ENCODE measurements around the gene MED15.

The MED15 gene

DNA sequence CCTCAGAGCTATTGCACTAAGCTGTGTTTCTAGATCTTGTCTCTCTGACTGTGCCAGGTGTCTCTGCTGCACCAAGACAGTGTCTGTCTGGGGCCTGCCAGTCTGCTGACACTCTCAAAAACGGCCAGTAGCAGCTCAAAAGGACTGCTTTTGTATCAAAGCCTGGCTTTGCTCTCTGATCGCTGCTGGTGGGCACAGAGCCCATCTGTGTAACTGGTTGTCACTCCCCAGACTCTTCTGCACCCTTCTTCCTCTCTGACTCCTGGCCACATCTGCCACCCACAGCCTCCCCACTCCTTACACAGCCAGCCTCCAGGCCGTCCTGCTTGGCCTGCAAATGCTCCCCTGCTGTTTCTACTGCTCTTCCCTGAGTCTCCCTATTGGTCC, 26.5 kb downstream of the MED15 start:
- H3K79me2 ChIP-seq (ENCODE audit: insufficient read depth, low read length) = peaks cover 86% of the 10 kb centered on the region
- H4K20me1 ChIP-seq (ENCODE audit: insufficient read depth, low read length, poor library complexity, severe bottlenecking) = peaks cover 59% of the 10 kb centered on the region
- H3K4me1 ChIP-seq (ENCODE audit: insufficient read depth, low read length, poor library complexity, severe bottlenecking) = peaks cover 26% of the 10 kb centered on the region
- no peak overlapping the region for H3K4me2 ChIP-seq (ENCODE audit: low read depth, low read length, poor library complexity, severe bottlenecking)
- H3K4me3 ChIP-seq (ENCODE audit: low read length, poor library complexity, severe bottlenecking) = no peak overlapping the region
- H3K27me3 ChIP-seq (ENCODE audit: insufficient read depth, low read length, poor library complexity, severe bottlenecking) = no peaks in the 10 kb centered on the region
- H3K36me3 ChIP-seq (ENCODE audit: insufficient read depth, low read length) = peaks cover 47% of the 10 kb centered on the region
- TF ChIP-seq, protein P1, sequence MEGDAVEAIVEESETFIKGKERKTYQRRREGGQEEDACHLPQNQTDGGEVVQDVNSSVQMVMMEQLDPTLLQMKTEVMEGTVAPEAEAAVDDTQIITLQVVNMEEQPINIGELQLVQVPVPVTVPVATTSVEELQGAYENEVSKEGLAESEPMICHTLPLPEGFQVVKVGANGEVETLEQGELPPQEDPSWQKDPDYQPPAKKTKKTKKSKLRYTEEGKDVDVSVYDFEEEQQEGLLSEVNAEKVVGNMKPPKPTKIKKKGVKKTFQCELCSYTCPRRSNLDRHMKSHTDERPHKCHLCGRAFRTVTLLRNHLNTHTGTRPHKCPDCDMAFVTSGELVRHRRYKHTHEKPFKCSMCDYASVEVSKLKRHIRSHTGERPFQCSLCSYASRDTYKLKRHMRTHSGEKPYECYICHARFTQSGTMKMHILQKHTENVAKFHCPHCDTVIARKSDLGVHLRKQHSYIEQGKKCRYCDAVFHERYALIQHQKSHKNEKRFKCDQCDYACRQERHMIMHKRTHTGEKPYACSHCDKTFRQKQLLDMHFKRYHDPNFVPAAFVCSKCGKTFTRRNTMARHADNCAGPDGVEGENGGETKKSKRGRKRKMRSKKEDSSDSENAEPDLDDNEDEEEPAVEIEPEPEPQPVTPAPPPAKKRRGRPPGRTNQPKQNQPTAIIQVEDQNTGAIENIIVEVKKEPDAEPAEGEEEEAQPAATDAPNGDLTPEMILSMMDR (conservative IDR thresholded peaks at IDR 0.05; ENCODE audit: low read length) = no peak
- TF ChIP-seq EZH2phosphoT487 (IDR thresholded peaks at IDR 0.05; ENCODE audit: borderline replicate concordance) = no peak
- H2AFZ ChIP-seq (ENCODE audit: low read length) = no peak overlapping the region
- H3K9me2 ChIP-seq (replicated peaks; ENCODE audit: low read depth, low read length) = no peaks in the 10 kb centered on the region
- no peak overlapping the region for H3K9ac ChIP-seq (ENCODE audit: low read depth, low read length, poor library complexity, severe bottlenecking)
- H3F3A ChIP-seq (ENCODE audit: low read depth) = no peaks in the 10 kb centered on the region
- no peaks in the 10 kb centered on the region for H3K9me3 ChIP-seq (ENCODE audit: insufficient read depth, low read depth, low read length)

DNA sequence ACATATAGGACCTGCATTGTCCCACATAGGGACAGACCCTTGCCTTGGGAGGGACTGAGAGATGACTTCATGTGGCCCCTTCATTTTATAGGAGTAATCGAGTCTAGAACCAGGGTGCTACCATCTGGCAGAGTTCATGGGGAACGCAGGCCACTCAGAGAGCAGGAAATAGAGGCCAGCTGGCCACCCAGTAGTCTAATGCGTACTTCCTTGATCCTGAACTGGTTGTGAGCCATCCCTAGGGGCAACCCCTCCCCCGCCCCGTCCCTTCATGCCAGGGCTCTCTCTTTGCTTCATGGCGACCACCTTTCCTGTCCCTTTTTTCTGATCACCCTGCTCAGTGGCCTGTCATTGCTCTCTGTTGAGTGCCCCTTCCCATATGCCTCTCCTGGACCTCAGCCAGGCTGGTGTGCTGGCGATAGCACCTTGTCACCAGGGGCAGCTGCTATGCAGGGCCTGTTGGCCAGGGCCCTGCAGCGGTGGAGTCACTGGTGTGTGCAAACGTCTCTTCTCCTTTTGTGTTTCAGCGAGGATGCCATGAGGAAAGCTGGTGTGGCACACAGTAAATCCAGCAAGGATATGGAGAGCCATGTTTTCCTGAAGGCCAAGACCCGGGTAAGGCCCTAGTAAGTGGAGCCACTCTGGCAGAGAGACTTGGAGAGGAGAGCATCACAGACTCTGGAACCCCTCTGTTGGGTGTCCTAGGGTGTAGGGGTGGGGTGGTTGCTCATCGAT, 29.3 kb downstream of the MED15 start:
- Histone ChIP-seq H3K36me3 (ENCODE audit: insufficient read depth, low read length) (peaks cover 59% of the 10 kb centered on the region), H4K20me1 (ENCODE audit: insufficient read depth, low read length, poor library complexity, severe bottlenecking) (peaks cover 41% of the 10 kb centered on the region), H3K9ac (ENCODE audit: low read depth, low read length, poor library complexity, severe bottlenecking) (no peak overlapping the region), H3K9me3 (ENCODE audit: insufficient read depth, low read depth, low read length) (no peaks in the 10 kb centered on the region), H3K4me1 (ENCODE audit: insufficient read depth, low read length, poor library complexity, severe bottlenecking) (peaks cover 10% of the 10 kb centered on the region), H3F3A (ENCODE audit: low read depth) (no peaks in the 10 kb centered on the region), H3K27me3 (ENCODE audit: insufficient read depth, low read length, poor library complexity, severe bottlenecking) (no peaks in the 10 kb centered on the region), H2AFZ (ENCODE audit: low read length) (no peak overlapping the region), H3K4me3 (ENCODE audit: low read length, poor library complexity, severe bottlenecking) (no peak overlapping the region), H3K9me2 (replicated peaks; ENCODE audit: low read depth, low read length) (no peaks in the 10 kb centered on the region), H3K79me2 (ENCODE audit: insufficient read depth, low read length) (peaks cover 61% of the 10 kb centered on the region), H3K4me2 (ENCODE audit: low read depth, low read length, poor library complexity, severe bottlenecking) (no peak overlapping the region)
- no peak for TF ChIP-seq EZH2phosphoT487 (IDR thresholded peaks at IDR 0.05; ENCODE audit: borderline replicate concordance)
- TF ChIP-seq, protein P1 (conservative IDR thresholded peaks at IDR 0.05; ENCODE audit: low read length) = no peak

DNA sequence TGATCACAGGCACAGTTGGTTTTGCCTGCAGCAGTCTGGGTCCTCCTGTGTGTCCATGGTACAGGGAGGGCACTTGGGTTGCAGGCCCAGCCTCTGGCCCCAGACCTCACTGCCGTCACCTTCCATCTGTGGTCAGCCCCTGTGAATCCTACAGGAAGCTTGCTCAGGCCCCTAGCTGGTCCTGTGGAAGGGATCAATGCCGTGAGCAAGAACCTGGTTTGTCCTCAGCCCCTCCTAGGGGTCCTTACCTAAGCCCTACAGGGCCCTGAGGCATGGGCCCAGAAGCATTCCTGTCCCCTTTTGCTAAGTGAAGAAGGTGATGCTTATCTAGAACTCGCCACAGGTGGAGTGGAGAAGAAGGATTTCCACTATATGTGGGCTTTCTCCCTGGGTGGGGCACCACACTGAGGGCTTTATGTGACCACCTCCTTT, 29.9 kb downstream of the MED15 start:
- Histone ChIP-seq H3K27me3 (ENCODE audit: insufficient read depth, low read length, poor library complexity, severe bottlenecking) (no peaks in the 10 kb centered on the region), H3K79me2 (ENCODE audit: insufficient read depth, low read length) (peaks cover 55% of the 10 kb centered on the region), H3F3A (ENCODE audit: low read depth) (no peaks in the 10 kb centered on the region), H3K9me3 (ENCODE audit: insufficient read depth, low read depth, low read length) (no peaks in the 10 kb centered on the region), H4K20me1 (ENCODE audit: insufficient read depth, low read length, poor library complexity, severe bottlenecking) (peaks cover 35% of the 10 kb centered on the region), H3K4me2 (ENCODE audit: low read depth, low read length, poor library complexity, severe bottlenecking) (no peak overlapping the region), H3K36me3 (ENCODE audit: insufficient read depth, low read length) (peaks cover 65% of the 10 kb centered on the region), H3K4me1 (ENCODE audit: insufficient read depth, low read length, poor library complexity, severe bottlenecking) (peaks cover 9% of the 10 kb centered on the region), H3K9me2 (replicated peaks; ENCODE audit: low read depth, low read length) (no peaks in the 10 kb centered on the region), H3K4me3 (ENCODE audit: low read length, poor library complexity, severe bottlenecking) (no peak overlapping the region), H2AFZ (ENCODE audit: low read length) (no peak overlapping the region), H3K9ac (ENCODE audit: low read depth, low read length, poor library complexity, severe bottlenecking) (no peak overlapping the region)
- TF ChIP-seq, protein P1 (conservative IDR thresholded peaks at IDR 0.05; ENCODE audit: low read length) = no peak
